Panc1 (cell line): Measurements from ENCODE around the gene ITGB3. TPM values are rescaled to one million over a fixed set of nuclear protein-coding genes. Genes with fewer than 3 reads are reported as not detected.

Experiments used
- ATAC-seq: fragments of 200-7000 bp; cut with Tn5 transposase; 2 replicates; pipeline ENCODE4 v1.9.1; 2020; ENCODE audit warnings: mild to moderate bottlenecking, moderate library complexity
- BruUV-seq: library from RNA; stranded (reverse); fragments of 400-500 nt; replicated peaks from 2 replicates; lab custom pipeline; 2021; lab: Mats Ljungman, UMichigan
- CTCF ChIA-PET: fragments of 300-600 bp; sonication (Branson Sonifier 250); formaldehyde crosslinking; loops from one replicate; lab custom pipeline; 2022; ENCODE audit warnings: antibody characterized with exemption; lab: Charles Lee
- POLR2A ChIA-PET: fragments of 300-600 bp; sonication (Branson Sonifier 250); formaldehyde crosslinking; loops from one replicate; lab custom pipeline; 2022; ENCODE audit warnings: antibody characterized with exemption; lab: Charles Lee
- DNase-seq: peaks from one replicate; pipeline ENCODE4 v3.0.0-alpha.2; 2010; ENCODE audit warnings: low read depth, low spot score
- H3K27ac ChIP-seq: 2 replicates; pipeline ENCODE4 v1.5.1; 2011; ENCODE audit warnings: mild to moderate bottlenecking, low read length, inconsistent platforms
- H3K27me3 ChIP-seq: fragments of 200-500 bp; sonication (Bioruptor generic); 2 replicates; pipeline ENCODE4 v1.6.0; 2014; ENCODE audit warnings: low read length, inconsistent platforms; ENCODE audit not compliant: control insufficient read depth, insufficient read depth
- H3K36me3 ChIP-seq: fragments of 200-500 bp; sonication (Bioruptor generic); 2 replicates; pipeline ENCODE4 v1.5.1; 2014; ENCODE audit warnings: inconsistent platforms, mild to moderate bottlenecking, low read length, moderate library complexity; ENCODE audit not compliant: control insufficient read depth, insufficient read depth
- H3K4me1 ChIP-seq: 2 replicates; pipeline ENCODE4 v1.5.1; 2011; ENCODE audit warnings: inconsistent platforms, mild to moderate bottlenecking, low read length, moderate library complexity; ENCODE audit not compliant: control insufficient read depth, insufficient read depth
- H3K4me3 ChIP-seq, 2 experiments: 2 replicates each; pipeline ENCODE4 v1.5.1; 2011 to 2012; ENCODE audit warnings: low read depth in 2 of 2, low read length in 2 of 2, mild to moderate bottlenecking in 2 of 2, inconsistent platforms in 1 of 2, moderate library complexity in 1 of 2
- H3K9me3 ChIP-seq: fragments of 200-500 bp; sonication (Bioruptor generic); 2 replicates; pipeline ENCODE4 v1.5.1; 2014; ENCODE audit warnings: low read depth, mild to moderate bottlenecking, inconsistent platforms, low read length, moderate library complexity; ENCODE audit not compliant: control insufficient read depth, insufficient read depth
- CTCF ChIP-seq: fragments of 450-650 bp; IDR thresholded peaks from 2 replicates; pipeline ENCODE4 v1.5.1; 2017; ENCODE audit warnings: mild to moderate bottlenecking
- POLR2AphosphoS5 ChIP-seq: IDR thresholded peaks from 2 replicates; pipeline ENCODE4 v1.6.1; 2012; ENCODE audit warnings: mild to moderate bottlenecking, low read depth, low read length, moderate library complexity
- REST ChIP-seq, 2 experiments: IDR thresholded peaks; 2 replicates each; pipeline ENCODE4 v1.6.1; 2011 to 2012; ENCODE audit warnings: low read depth in 2 of 2, control low read depth in 1 of 2, low read length in 1 of 2, mild to moderate bottlenecking in 1 of 2, moderate library complexity in 1 of 2; ENCODE audit not compliant: insufficient read depth in 1 of 2
- SIN3A ChIP-seq: IDR thresholded peaks from 2 replicates; pipeline ENCODE4 v1.6.1; 2012; ENCODE audit warnings: low read depth, mild to moderate bottlenecking, low read length, moderate library complexity, borderline replicate concordance; ENCODE audit not compliant: insufficient read depth
- TCF7L2 ChIP-seq: IDR thresholded peaks from 2 replicates; pipeline ENCODE4 v1.6.1; 2011; ENCODE audit warnings: mild to moderate bottlenecking, low read depth, low read length, inconsistent platforms
- in situ Hi-C: cut with HindIII; loops from 2 replicates; pipeline ENCODE4 v1.10.0; 2016; ENCODE audit warnings: low sequenced_read_pairs, low pct_unique_long_range_greater_than_20kb
- intact Hi-C: fragments of 100-400 bp; cut with micrococcal nuclease; formaldehyde crosslinking; loops from one replicate; pipeline ENCODE4 v1.10.0; 2022; ENCODE audit not compliant: unreplicated experiment
- total RNA-seq: library from RNA; stranded (reverse); gene quantifications from one replicate; pipeline ENCODE4 v1.2.1, GENCODE V29; 2021; ENCODE audit not compliant: unreplicated experiment

The ITGB3 gene
- total RNA-seq, 1 experiment from 2014 or later: 17.6 TPM

- TF ChIP-seq POLR2AphosphoS5 (no peak), SIN3A (no peak), CTCF (no peak), REST (IDR thresholded peaks at IDR 0.05; ENCODE audit: insufficient read depth in 1 of 2, low read depth in 2 of 2, low read length in 1 of 2) (no peak), TCF7L2 (no peak)
- H3K4me3 ChIP-seq: no peak overlapping the region
- BruUV-seq: no TSS peak
- peaks cover 13% of the 10 kb centered on the region for H3K4me1 ChIP-seq
- in situ Hi-C loops: no loop called here
- no peak overlapping the region for H3K27ac ChIP-seq
- ChIA-PET CTCF (no interaction called here), POLR2A (no interaction called here)
- no peaks in the 10 kb centered on the region for H3K36me3 ChIP-seq
- no peaks in the 10 kb centered on the region for H3K27me3 ChIP-seq
- DNase-seq (no peak), ATAC-seq (no peak)
- intact Hi-C loops: no loop called here
- no peaks in the 10 kb centered on the region for H3K9me3 ChIP-seq
Observed at GRCh38 chr17:47273245-47273644, 19.6 kb downstream of the ITGB3 start.

GRCh38 chr17:47274319-47275069, 20.9 kb downstream of the ITGB3 start:
- intact Hi-C loops (no loop called here), in situ Hi-C loops (no loop called here)
- POLR2A ChIA-PET: no interaction called here
- Histone ChIP-seq H3K27me3 (no peaks in the 10 kb centered on the region), H3K36me3 (no peaks in the 10 kb centered on the region), H3K9me3 (no peaks in the 10 kb centered on the region), H3K4me1 (peaks cover 18% of the 10 kb centered on the region), H3K4me3 (no peak overlapping the region), H3K27ac (no peak overlapping the region)
- no peak for DNase-seq
- ATAC-seq: no peak
- no peak for TF ChIP-seq TCF7L2
- TF ChIP-seq REST (IDR thresholded peaks at IDR 0.05; ENCODE audit: insufficient read depth in 1 of 2, low read depth in 2 of 2, low read length in 1 of 2): no peak
- no peak for TF ChIP-seq SIN3A
- TF ChIP-seq POLR2AphosphoS5: no peak
- TF ChIP-seq CTCF: no peak
- no TSS peak for BruUV-seq
- CTCF ChIA-PET: no interaction called here
